ENCODE results near the gene KCNJ16. TPM values are rescaled to one million over a fixed set of nuclear protein-coding genes. Genes with fewer than 3 reads are reported as not detected.

The KCNJ16 gene
- total RNA-seq, 1 donor from 2014 or later = 0.62 TPM

DNA sequence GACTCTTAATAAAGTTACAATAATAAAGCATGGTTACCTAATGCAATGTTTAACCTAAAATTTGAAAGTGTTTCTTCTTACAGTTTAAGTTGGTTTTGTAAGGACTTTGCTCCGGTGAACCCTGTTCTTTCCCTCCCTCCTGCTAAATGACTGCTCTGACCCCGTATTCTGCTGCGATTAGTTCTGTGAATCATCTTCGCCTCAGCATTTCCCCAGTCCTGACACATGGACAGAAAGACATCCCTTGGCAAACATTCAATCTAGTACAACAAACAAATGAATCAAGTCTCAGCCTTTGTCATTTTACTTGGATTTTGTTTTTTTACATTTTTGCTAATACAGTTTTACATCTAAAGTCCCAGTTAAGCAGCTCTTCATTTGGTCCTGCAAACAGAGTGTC is 109.7 kb downstream of the KCNJ16 start:
- DNase-seq = no peak
- Histone ChIP-seq H3K9me3 (no peaks in the 10 kb centered on the region), H3K27me3 (ENCODE audit: low read depth) (no peaks in the 10 kb centered on the region), H3K4me3 (no peak overlapping the region), H3K27ac (no peak overlapping the region), H3K4me1 (no peaks in the 10 kb centered on the region), H3K36me3 (no peaks in the 10 kb centered on the region)
- intact Hi-C loops (cut with DNase I) = no loop called here
- ATAC-seq = no peak
- TF ChIP-seq, protein P1, sequence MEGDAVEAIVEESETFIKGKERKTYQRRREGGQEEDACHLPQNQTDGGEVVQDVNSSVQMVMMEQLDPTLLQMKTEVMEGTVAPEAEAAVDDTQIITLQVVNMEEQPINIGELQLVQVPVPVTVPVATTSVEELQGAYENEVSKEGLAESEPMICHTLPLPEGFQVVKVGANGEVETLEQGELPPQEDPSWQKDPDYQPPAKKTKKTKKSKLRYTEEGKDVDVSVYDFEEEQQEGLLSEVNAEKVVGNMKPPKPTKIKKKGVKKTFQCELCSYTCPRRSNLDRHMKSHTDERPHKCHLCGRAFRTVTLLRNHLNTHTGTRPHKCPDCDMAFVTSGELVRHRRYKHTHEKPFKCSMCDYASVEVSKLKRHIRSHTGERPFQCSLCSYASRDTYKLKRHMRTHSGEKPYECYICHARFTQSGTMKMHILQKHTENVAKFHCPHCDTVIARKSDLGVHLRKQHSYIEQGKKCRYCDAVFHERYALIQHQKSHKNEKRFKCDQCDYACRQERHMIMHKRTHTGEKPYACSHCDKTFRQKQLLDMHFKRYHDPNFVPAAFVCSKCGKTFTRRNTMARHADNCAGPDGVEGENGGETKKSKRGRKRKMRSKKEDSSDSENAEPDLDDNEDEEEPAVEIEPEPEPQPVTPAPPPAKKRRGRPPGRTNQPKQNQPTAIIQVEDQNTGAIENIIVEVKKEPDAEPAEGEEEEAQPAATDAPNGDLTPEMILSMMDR (IDR thresholded peaks at IDR 0.05) = no peak

Other genes starting within 250 kb of the KCNJ16 start
- gene KCNJ2, start 94.3 kb downstream of the KCNJ16 start, total RNA-seq = 15.6 TPM

Data from lower lobe of right lung (tissue), 2 donors.